CD4-positive, alpha-beta T cell treated with Interleukin-4 for 1 hour (primary cell): Measurements from ENCODE around the gene ZFYVE26.
"Not testable (repeated sequence)": the region's sequence is repeated elsewhere in the genome, so short reads cannot be mapped to it uniquely, and the experiment has no call there.

Source experiments
- DNase-seq, 2 donors: peaks; one replicate each; pipeline ENCODE4 v3.0.0-alpha.2; 2020 to 2022

Gene ZFYVE26

GRCh38 chr14:67704484-67705089 is 111.8 kb downstream of the ZFYVE26 start:
- DNase-seq = peak; percentile 40 to 70

- no peak for DNase-seq
Observed at GRCh38 chr14:67703997-67704396, 112.4 kb downstream of the ZFYVE26 start.

GRCh38 chr14:67701492-67701891 is 114.9 kb downstream of the ZFYVE26 start, which contains the start of gene RDH12:
Gene RDH12, plus strand, starts transcription at chr14:67701886. Its CDS starts 20,757 bp downstream, at chr14:67722643.
- DNase-seq = not testable (repeated sequence)

GRCh38 chr14:67698179-67698578 is 118.2 kb downstream of the ZFYVE26 start:
- DNase-seq = no peak

GRCh38 chr14:67697006-67697405 is 119.4 kb downstream of the ZFYVE26 start:
- DNase-seq = no peak
